SK-N-SH treated with all-trans-retinoic acid at 6 μM for 48 hours (cell line): ENCODE measurements around the gene YDJC.

Experiments
- PATZ1 ChIP-seq: fragments of 250-450 bp; sonication (Bioruptor Pico); IDR thresholded peaks from 2 replicates; pipeline ENCODE4 v1.8.0; 2020; ENCODE audit warnings: mild to moderate bottlenecking, moderate library complexity, borderline replicate concordance
- ZFP30 ChIP-seq: fragments of 450-650 bp; formaldehyde crosslinking; IDR thresholded peaks from 2 replicates; pipeline ENCODE4 v1.5.0; 2022; ENCODE audit warnings: mild to moderate bottlenecking, moderate library complexity
- ZNF70 ChIP-seq: fragments of 450-650 bp; formaldehyde crosslinking; IDR thresholded peaks from 2 replicates; pipeline ENCODE4 v1.5.0; 2020; ENCODE audit warnings: mild to moderate bottlenecking, moderate library complexity

- TF ChIP-seq PATZ1 (CRISPR knock-in tag): no peak
- TF ChIP-seq ZNF70: no peak
- no peak for TF ChIP-seq ZFP30 (CRISPR knock-in tag)
Observed at GRCh38 chr22:21594865-21595452, 34.9 kb downstream of the YDJC start.
